SK-N-SH treated with all-trans-retinoic acid at 6 μM for 48 hours (cell line): Measurements from ENCODE around the gene ZMYND8.

Source experiments
- ARNTL ChIP-seq: fragments of 450-650 bp; formaldehyde crosslinking; IDR thresholded peaks from 2 replicates; pipeline ENCODE4 v1.5.0; 2020; ENCODE audit warnings: low read depth, mild to moderate bottlenecking, moderate library complexity, borderline replicate concordance
- CSRNP3 ChIP-seq: fragments of 250-450 bp; sonication (Bioruptor Pico); IDR thresholded peaks from 2 replicates; pipeline ENCODE4 v1.5.1; 2021; ENCODE audit warnings: mild to moderate bottlenecking, moderate library complexity
- ESRRG ChIP-seq: fragments of 250-450 bp; sonication (Bioruptor Pico); IDR thresholded peaks from 2 replicates; pipeline ENCODE4 v1.6.1; 2021; ENCODE audit warnings: mild to moderate bottlenecking
- ISL1 ChIP-seq: fragments of 250-450 bp; sonication (Bioruptor Pico); IDR thresholded peaks from 2 replicates; pipeline ENCODE4 v2.1.2; 2022; ENCODE audit warnings: mild to moderate bottlenecking, moderate library complexity
- OSR1 ChIP-seq: fragments of 250-450 bp; sonication (Bioruptor Pico); IDR thresholded peaks from 2 replicates; pipeline ENCODE4 v1.8.0; 2022; ENCODE audit warnings: moderate library complexity, mild to moderate bottlenecking, inconsistent platforms
- PATZ1 ChIP-seq: fragments of 250-450 bp; sonication (Bioruptor Pico); IDR thresholded peaks from 2 replicates; pipeline ENCODE4 v1.8.0; 2020; ENCODE audit warnings: mild to moderate bottlenecking, moderate library complexity, borderline replicate concordance
- RARB ChIP-seq: fragments of 250-450 bp; sonication (Bioruptor Pico); IDR thresholded peaks from 2 replicates; pipeline ENCODE4 v1.8.0; 2021; ENCODE audit warnings: mild to moderate bottlenecking, moderate library complexity
- TOX ChIP-seq: fragments of 250-450 bp; sonication (Bioruptor Pico); IDR thresholded peaks from 2 replicates; pipeline ENCODE4 v1.8.0; 2021; ENCODE audit warnings: mild to moderate bottlenecking, moderate library complexity, borderline replicate concordance
- ZC3H10 ChIP-seq: fragments of 250-450 bp; sonication (Bioruptor Pico); IDR thresholded peaks from 2 replicates; pipeline ENCODE4 v1.5.1; 2021; ENCODE audit warnings: mild to moderate bottlenecking, moderate library complexity
- ZFP30 ChIP-seq: fragments of 450-650 bp; formaldehyde crosslinking; IDR thresholded peaks from 2 replicates; pipeline ENCODE4 v1.5.0; 2022; ENCODE audit warnings: mild to moderate bottlenecking, moderate library complexity

GRCh38 chr20:47198254-47198671, 158.2 kb downstream of the ZMYND8 start:
- TF ChIP-seq ZC3H10 (CRISPR knock-in tag): no peak
- TF ChIP-seq ISL1 (CRISPR knock-in tag): no peak
- TF ChIP-seq ESRRG (CRISPR knock-in tag): no peak
- TF ChIP-seq ARNTL (CRISPR knock-in tag): no peak
- TF ChIP-seq CSRNP3 (CRISPR knock-in tag): no peak
- no peak for TF ChIP-seq ZFP30
- no peak for TF ChIP-seq TOX (CRISPR knock-in tag)
- no peak for TF ChIP-seq RARB (CRISPR knock-in tag)
- TF ChIP-seq PATZ1: no peak
- TF ChIP-seq OSR1 (CRISPR knock-in tag): no peak
